Body of pancreas (tissue), 4 donors: ENCODE measurements around the gene CYB561A3. TPM values are rescaled to one million over a fixed set of nuclear protein-coding genes. Genes with fewer than 3 reads are reported as not detected.

Experiments used
- ATAC-seq: fragments of 150-250 bp; one replicate; pipeline ENCODE4 v1.9.1; 2016
- DNase-seq, 4 donors: peaks; one replicate each; pipeline ENCODE4 v3.0.0-alpha.2; 2019
- H3K27ac ChIP-seq, 4 donors: fragments of 200-600 bp; sonication (generic); 1 replicate in 3 of 4; 2 replicates in 1 of 4; pipeline versions ENCODE4 v1.5.1 to v1.6.1; 2016 to 2019; ENCODE audit warnings: mild to moderate bottlenecking in 1 of 4, mixed read lengths in 1 of 4, moderate library complexity in 1 of 4
- H3K27me3 ChIP-seq, 2 donors: fragments of 200-600 bp; sonication (generic); one replicate each; pipeline ENCODE4 v1.6.0; 2016; ENCODE audit warnings: mild to moderate bottlenecking in 1 of 2
- H3K36me3 ChIP-seq, 2 donors: fragments of 200-600 bp; sonication (generic); replicated peaks in 1 of 2; 2 replicates each; pipeline ENCODE4 v1.5.1; 2016; ENCODE audit warnings: low read depth in 2 of 2; ENCODE audit not compliant: insufficient read depth in 1 of 2
- H3K4me1 ChIP-seq: fragments of 200-600 bp; sonication (generic); one replicate; pipeline ENCODE4 v1.6.0; 2016
- H3K4me3 ChIP-seq, 2 donors: fragments of 200-600 bp; sonication (generic); 1 replicate in 1 of 2; 2 replicates in 1 of 2; pipeline ENCODE4 v1.5.1; 2016 to 2019
- H3K9me3 ChIP-seq, 3 donors: fragments of 200-600 bp; sonication (generic); 1 replicate in 2 of 3; 2 replicates in 1 of 3; pipeline ENCODE4 v1.5.1; 2016
- POLR2A ChIP-seq, 3 donors: fragments of 450-650 bp; IDR thresholded peaks; one replicate each; pipeline ENCODE4 v1.6.1; 2016; ENCODE audit warnings: antibody characterized with exemption in 3 of 3, mild to moderate bottlenecking in 2 of 3
- WGBS, 2 donors: methylation state at CpG; one replicate each; pipeline ENCODE4 v1.1.5; 2017; 5-methylcytosine and 5-hydroxymethylcytosine counted together
- intact Hi-C: fragments of 100-400 bp; cut with DNase I; formaldehyde crosslinking; loops from one replicate; pipeline ENCODE4 v1.15.1; 2023
- total RNA-seq, 2 donors: library from RNA; depleted of rRNA; stranded (reverse); fragments of >200 nt; gene quantifications; one replicate each; pipeline ENCODE4 v1.1.0, GENCODE V29; 2016
- TF ChIP-seq, protein P1 (sequence below), 7 experiments: fragments of 450-650 bp in 4 of 7; fragments of 200-600 bp in 3 of 7; sonication (generic) in 3 of 7; IDR thresholded peaks; one replicate each; pipeline ENCODE4 v1.5.1; 2016 to 2019; ENCODE audit warnings: antibody characterized with exemption in 7 of 7

The CYB561A3 gene
- total RNA-seq, 2 donors from 2014 or later = 26.5 to 31.3 TPM

DNA sequence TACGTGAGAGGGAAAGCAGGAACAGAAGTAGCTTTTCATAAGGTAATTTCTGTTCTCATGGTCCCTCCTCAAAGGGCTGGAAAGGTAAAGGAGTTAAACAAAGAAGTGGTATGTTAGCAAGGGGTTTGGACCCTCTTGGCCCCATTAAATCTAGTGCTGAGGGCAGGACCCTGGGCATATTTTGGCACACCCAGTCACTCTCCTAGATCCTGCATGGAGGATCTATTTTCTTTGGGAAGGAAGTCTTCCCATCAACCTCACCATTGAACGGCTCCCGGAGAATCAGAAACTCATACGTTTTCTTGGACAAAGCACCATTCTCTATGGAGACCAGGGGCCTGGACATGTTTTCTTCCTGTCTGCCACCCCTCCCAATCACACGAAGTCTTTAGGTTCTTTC is 42.4 kb upstream of the CYB561A3 start:
- Histone ChIP-seq H3K4me3 (no peak overlapping the region), H3K9me3 (no peaks in the 10 kb centered on the region), H3K27me3 (no peaks in the 10 kb centered on the region), H3K4me1 (peaks cover 5% of the 10 kb centered on the region), H3K36me3 (peaks cover 6 to 34% of the 10 kb centered on the region in 2 donors), H3K27ac (no peak overlapping the region)
- 73 to 86% methylated on average over 5 of the region's 5 CpGs for WGBS, 2 donors
- TF ChIP-seq, protein P1, sequence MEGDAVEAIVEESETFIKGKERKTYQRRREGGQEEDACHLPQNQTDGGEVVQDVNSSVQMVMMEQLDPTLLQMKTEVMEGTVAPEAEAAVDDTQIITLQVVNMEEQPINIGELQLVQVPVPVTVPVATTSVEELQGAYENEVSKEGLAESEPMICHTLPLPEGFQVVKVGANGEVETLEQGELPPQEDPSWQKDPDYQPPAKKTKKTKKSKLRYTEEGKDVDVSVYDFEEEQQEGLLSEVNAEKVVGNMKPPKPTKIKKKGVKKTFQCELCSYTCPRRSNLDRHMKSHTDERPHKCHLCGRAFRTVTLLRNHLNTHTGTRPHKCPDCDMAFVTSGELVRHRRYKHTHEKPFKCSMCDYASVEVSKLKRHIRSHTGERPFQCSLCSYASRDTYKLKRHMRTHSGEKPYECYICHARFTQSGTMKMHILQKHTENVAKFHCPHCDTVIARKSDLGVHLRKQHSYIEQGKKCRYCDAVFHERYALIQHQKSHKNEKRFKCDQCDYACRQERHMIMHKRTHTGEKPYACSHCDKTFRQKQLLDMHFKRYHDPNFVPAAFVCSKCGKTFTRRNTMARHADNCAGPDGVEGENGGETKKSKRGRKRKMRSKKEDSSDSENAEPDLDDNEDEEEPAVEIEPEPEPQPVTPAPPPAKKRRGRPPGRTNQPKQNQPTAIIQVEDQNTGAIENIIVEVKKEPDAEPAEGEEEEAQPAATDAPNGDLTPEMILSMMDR (IDR thresholded peaks at IDR 0.05) = no peak
- no peak for TF ChIP-seq POLR2A (IDR thresholded peaks at IDR 0.05)
- no peak for DNase-seq
- intact Hi-C loops = no loop called here
- ATAC-seq = no peak

DNA sequence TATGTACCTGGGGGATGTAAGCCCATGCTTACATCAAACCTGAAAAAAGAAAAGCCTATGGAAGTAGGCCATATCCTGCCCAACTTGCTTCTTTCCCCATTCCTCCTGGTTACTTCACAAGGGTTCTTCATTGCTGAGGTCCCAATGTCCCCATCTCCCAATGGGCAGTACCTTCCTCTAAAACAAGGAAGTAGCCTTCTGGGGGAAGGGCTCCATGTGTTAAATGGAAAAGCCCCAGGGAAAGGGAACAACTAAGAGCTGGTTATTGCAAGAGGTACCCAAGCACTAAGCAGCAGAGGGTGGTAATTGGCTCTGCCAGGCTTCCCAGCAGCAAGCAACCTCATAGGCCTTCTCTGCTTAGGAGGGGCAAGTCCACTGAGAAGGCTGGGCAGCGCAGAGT is 42.0 kb upstream of the CYB561A3 start:
- 100% methylated on average over 1 of the region's 1 CpG for WGBS, 2 donors
- intact Hi-C loops = no loop called here
- Histone ChIP-seq H3K36me3 (peaks cover 2 to 35% of the 10 kb centered on the region in 2 donors), H3K27me3 (no peaks in the 10 kb centered on the region), H3K4me1 (peaks cover 5% of the 10 kb centered on the region), H3K27ac (no peak overlapping the region), H3K4me3 (no peak overlapping the region), H3K9me3 (no peaks in the 10 kb centered on the region)
- DNase-seq = no peak
- TF ChIP-seq, protein P1 (IDR thresholded peaks at IDR 0.05) = no peak
- no peak for TF ChIP-seq POLR2A (IDR thresholded peaks at IDR 0.05)
- no peak for ATAC-seq

DNA sequence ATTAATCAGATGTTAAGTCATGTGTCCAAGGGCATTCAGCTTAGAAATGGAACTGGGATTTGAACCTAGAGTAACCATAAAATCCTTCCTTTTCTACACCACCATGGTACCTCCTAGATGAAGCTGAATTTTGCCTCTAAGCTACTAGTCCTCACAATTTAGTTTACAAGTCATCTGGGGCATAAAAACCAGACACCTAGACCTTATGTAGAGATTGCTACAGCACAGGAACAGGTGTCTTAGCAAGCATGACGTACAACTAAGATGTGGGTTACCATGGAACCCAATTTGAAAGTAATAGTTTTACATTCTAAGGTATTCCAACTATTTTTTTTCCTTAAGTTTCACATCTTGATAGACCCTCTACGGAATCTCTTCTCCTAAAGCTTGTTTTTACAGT is 39.9 kb upstream of the CYB561A3 start:
- TF ChIP-seq, protein P1 (IDR thresholded peaks at IDR 0.05) = no peak
- H3K36me3 ChIP-seq = peaks cover 0 to 32% of the 10 kb centered on the region in 2 donors
- DNase-seq (no peak), ATAC-seq (no peak)
- H3K4me1 ChIP-seq = peaks cover 5% of the 10 kb centered on the region
- WGBS, 2 donors = 89 to 92% methylated on average over 2 of the region's 2 CpGs
- intact Hi-C loops = no loop called here
- H3K27ac ChIP-seq = peak overlapping the region in 1 of 4 donors; percentile 23
- no peak overlapping the region for H3K4me3 ChIP-seq
- no peaks in the 10 kb centered on the region for H3K9me3 ChIP-seq
- H3K27me3 ChIP-seq = no peaks in the 10 kb centered on the region

DNA sequence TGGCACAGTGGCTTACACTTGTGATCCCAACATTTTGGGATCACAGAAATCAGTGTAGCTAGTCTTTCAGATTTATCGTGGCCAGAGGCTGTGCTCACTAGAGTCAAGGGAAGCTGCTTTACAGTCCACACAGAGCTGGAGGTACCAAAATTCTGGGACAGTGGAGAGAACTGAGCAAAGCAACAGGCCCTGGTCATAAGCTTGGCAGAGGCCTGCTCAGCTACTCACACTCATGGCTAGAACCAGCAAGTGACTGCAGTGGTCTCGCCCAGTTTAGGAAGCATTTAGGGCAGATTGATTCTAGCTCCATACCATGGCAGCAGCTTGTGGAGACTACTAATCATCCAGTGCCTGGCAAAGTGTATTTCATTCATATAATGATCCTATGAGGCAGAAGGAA is 39.5 kb upstream of the CYB561A3 start:
- WGBS, 2 donors = 82 to 88% methylated on average over 2 of the region's 2 CpGs
- H3K4me3 ChIP-seq = no peak overlapping the region
- H3K27ac ChIP-seq = no peak overlapping the region
- intact Hi-C loops = no loop called here
- no peaks in the 10 kb centered on the region for H3K27me3 ChIP-seq
- peaks cover 0 to 32% of the 10 kb centered on the region in 2 donors for H3K36me3 ChIP-seq
- DNase-seq (no peak), ATAC-seq (no peak)
- H3K4me1 ChIP-seq = peaks cover 5% of the 10 kb centered on the region
- TF ChIP-seq POLR2A (IDR thresholded peaks at IDR 0.05) = no peak
- TF ChIP-seq, protein P1 (IDR thresholded peaks at IDR 0.05) = no peak
- H3K9me3 ChIP-seq = no peaks in the 10 kb centered on the region

DNA sequence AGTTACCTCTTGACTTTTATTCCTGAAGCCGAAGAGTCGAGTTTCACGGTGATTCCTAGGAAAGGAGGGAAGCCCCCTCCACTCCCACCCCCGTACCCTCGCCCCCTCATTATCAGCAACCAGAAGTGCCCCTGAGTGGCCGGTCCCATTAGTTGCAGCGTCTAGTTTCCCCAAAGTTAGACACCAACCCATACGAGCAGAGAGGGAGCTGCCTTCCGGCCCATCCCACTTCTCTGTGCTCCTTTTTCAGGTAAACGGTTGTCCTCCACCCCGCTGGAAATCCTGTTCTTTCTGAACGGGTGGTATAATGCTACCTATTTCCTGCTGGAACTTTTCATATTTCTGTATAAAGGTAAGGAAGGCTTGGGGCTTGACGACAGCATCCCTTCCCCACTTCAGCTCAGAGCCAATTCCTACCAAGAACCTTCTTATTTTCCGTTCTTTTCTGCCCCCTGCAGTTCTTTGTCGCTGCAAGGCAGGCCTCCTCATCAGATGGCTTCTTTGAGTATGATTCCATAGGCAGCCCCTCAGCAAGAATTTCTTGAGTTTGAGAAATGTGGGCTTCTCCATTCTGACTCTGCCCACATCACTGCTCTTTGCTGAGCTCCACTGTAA is 31.4 kb upstream of the CYB561A3 start:
- H3K4me3 ChIP-seq = peak overlapping the region; percentile 71 to 73
- intact Hi-C loops = no loop called here
- H3K27ac ChIP-seq = peak overlapping the region; percentile 27 to 86 (median 80)
- no peak for DNase-seq
- H3K4me1 ChIP-seq = peaks cover 16% of the 10 kb centered on the region
- no peaks in the 10 kb centered on the region for H3K9me3 ChIP-seq
- no peak for TF ChIP-seq POLR2A (IDR thresholded peaks at IDR 0.05)
- TF ChIP-seq, protein P1 (IDR thresholded peaks at IDR 0.05) = no peak
- H3K36me3 ChIP-seq = peaks cover 0 to 8% of the 10 kb centered on the region in 2 donors
- ATAC-seq = no peak
- 3 to 5% methylated on average over 15 of the region's 15 CpGs for WGBS, 2 donors
- no peaks in the 10 kb centered on the region for H3K27me3 ChIP-seq
